NCI-H82 treated with DMSO at 0.1 percent for 48 hours (cell line): Measurements from ENCODE around the gene CCT3.
"Not testable (repeated sequence)": the region's sequence is repeated elsewhere in the genome, so short reads cannot be mapped to it uniquely, and the experiment has no call there.

ENCODE experiments used
- DNase-seq: peaks from one replicate; lab custom pipeline; 2025; ENCODE audit not compliant: unreplicated experiment; lab: John Stamatoyannopoulos, UW

CCT3 gene

DNA sequence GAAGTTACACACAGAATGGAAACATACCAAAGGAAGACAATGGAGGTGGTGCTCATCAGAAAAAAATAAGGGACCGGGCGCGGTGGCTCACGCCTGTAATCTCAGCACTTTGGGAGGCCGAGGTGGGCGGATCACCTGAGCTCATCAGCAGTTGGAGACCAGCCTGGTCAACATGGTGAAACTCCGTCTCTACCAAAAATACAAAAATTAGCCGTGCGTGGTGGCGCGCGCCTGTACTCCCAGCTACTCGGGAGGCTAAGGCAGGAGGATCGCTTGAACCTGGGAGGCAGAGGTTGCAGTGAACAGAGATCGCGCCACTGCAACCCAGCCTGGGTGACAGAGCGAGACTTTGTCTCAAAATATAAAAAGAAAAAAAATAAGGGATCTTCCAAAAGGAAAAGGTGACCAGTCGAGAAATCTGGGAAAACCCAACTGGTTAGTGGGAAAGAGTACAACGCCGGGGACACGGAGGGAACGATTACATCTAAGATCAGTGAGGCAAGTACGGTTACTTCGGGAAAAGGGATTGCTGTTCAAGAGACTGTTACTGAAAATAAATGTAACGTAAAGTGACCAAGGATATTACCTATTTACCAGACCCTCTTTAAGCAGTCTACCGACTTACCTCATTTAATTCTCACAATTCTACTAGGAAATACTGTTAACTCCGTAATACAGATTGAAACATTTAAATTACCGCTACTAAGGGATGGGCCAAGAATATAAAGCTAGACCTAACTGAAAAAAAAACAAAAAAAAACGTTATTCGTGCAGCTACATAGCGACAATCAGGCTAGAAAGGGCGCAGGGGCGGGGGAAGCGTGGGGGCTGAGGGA lies 822 bp downstream of the CCT3 start:
- no peak for DNase-seq

DNA sequence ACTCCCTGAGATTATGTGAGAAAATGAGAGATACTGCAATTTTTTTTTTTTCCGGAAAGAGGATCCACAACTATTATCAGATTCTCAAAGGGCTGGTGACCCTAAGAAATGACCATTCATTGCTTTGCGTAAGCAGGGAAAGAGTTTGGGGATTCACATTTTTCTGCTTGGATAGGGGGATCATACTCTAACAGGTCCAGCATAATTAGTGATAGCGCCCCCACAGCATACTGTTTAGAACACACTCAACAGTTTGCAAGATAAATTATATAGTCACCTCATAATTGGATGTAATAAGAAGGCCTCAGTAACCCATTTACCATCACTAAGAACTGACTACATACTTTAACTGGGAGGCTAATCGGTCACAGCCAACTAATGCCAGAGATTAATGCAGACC lies 1.9 kb downstream of the CCT3 start:
- DNase-seq: peak; percentile 96

DNA sequence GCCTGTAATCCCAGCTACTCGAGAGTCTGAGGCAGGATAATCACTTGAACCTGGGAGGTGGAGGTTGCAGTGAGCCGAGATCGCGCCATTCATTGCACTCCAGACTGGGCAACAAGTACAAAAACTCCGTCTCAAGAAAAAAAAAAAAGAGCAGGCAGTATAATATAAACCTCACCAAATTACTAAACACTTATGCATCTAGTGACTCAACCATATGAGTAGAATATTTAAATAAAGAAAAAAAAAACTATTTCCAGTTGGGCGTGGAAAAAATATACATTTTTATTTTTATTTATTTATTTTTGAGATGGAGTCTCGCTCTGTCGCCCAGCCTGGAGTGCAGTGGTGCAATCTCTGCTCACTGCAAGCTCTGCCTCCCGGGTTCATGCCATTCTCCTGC lies 14.9 kb downstream of the CCT3 start:
- DNase-seq: not testable (repeated sequence)

DNA sequence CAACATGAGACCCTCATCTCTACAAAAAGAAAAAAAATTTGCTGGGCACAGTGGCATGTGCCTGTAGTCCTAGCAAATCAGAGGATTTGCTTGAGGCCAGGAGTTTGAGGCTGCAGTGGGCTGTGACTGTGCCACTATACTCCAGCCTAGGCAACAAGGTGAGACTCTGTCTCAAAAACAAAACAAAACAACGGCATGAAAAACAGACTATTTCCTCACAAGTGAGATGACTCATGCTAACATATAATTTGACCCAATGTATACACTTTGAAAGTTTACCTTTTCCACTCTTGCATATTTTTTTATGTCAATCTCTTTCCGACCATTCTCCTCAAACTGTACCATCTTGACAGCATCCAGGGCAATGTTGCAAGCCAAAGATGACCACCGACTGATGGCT lies 17.5 kb downstream of the CCT3 start:
- no peak for DNase-seq

DNA sequence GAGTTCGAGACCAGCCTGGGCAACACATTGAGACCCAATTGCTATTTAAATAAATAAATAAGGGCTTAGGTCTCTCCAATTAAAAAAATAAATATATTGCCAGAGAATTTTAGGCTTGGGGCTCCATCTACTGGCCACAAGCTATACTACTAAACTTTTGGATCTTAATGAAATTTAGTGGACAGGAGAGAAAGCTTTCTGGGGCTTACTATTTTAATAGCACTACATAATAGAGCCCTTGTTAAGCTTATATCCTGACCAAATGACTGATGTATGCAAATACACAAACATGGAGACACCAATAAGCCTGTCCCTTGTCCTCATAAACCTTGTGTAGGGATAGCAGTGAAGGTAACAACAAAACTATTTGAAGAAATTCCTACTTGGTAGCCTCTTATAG lies 18.4 kb downstream of the CCT3 start:
- no peak for DNase-seq

DNA sequence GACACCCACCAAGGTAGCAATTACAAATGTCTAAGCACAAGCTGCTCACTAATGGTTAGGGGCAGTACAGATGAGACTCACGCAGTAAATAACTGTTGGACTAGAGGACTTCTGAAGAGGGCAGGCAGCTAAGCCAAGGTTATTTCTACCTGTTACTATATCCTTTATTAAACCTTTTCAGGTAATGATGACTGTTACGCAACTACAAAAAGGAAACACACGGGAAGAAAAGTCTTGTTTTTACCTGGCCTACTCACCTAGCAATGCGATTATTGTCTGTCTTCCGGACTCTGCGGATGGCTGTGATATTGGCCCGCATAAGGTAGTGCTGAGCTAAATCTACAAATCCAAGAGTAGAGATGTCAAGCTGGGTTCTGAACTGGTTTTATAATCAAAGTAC lies 21.2 kb downstream of the CCT3 start:
- DNase-seq: no peak

DNA sequence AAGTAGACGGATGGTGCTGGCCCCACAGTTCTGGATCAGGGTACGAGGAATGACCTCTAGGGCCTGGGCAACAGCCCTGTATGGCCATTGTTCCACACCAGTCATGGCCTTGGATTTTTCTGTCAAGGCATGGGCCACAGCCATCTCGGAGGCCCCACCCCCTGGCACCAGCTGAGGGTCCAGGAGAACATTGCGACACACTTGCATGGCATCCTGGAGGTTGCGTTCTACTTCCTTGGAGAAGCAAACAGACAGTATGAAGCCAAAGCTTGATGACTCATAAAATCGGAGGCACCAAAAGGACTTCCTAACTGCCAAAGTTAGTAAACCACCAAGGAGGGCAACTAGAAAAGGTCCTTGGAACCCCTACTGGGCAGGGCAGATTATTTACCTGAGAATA lies 27.1 kb downstream of the CCT3 start:
- DNase-seq: no peak

DNA sequence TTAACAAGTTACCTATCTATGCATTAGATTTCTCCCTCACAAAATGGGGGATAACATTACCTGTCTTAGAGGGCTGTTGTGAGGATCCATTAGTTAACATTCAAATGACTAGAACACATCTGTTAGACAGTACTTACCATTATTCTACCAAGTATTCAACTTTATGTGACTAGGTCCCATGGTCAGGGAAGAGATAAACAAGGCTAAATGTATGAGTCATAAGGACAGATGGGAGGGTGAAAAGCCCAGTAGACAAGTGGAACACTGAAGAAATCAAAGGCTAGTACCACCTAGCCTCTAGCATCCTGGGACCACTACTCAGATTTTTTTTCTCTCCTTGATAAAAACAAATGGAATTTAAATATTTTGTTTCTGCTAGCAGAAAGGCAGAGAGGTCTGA lies 30.0 kb downstream of the CCT3 start:
- no peak for DNase-seq

DNA sequence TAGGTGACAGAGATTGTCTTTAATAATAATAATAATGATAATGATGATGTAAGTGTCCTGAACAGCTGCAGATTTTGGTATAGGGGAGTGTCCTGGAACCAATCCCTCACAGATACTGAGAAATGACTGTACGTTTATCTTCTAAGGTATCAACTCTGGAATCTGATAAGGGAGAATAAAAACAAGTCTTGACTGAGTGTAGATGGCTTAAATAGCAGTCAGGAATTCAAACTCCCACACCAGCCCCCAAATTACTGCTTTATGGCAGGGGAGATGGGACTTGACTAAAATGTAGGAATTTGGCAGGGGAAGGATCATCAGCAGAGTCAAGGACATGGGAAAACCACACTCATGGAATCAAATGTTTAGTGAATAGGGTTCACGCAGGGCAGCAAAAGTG lies 32.9 kb downstream of the CCT3 start:
- no peak for DNase-seq

DNA sequence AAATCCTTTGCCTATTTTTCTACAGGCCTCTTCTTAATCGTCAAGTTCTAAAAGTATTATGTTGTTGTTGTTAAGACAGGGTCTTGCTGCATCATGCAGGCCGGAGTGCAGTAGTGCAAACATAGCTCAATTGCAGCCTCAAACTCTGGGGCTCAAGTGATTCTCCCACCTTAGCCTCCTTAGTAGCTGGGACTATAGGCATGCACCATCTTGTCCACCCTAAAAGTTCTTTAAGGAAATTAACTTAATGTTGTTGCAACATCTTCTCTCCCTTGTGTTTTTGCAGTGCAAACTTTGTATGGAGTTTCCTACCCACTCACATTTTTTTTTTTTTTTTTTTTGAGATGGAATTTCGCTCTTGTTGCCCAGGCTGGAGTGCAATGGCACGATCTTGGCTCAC lies 34.9 kb downstream of the CCT3 start:
- DNase-seq: no peak

DNA sequence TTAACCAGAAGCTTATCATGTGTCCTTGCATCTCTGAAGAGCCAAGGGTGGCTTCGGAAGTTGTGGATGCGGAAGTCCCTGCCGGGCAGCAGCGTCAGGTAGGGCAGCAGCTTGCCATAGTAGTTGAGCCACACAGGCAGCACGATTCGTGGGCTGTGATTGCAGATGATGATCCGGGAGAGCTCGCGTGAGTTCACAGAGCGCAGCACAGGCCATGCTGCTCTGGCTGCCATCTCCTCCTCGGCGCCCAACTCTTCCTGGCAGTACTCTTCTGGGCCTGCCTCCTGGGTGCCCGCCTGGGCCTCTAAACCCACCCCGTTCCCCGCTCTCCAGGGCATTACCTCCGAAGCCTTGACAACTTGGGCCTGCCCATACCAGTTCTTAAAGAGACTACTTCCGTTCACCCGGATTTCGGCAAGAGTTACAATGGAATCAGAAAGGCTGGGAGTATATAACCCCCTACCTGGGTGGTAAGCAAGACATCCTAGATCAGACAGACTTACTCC lies 39.2 kb downstream of the CCT3 start, which contains the start of gene VHLL:
Gene VHLL, minus strand, starts transcription at position 456 of the 506 bp plus-strand sequence. Its CDS starts 118 bp downstream, at position 338.
- DNase-seq: no peak

DNA sequence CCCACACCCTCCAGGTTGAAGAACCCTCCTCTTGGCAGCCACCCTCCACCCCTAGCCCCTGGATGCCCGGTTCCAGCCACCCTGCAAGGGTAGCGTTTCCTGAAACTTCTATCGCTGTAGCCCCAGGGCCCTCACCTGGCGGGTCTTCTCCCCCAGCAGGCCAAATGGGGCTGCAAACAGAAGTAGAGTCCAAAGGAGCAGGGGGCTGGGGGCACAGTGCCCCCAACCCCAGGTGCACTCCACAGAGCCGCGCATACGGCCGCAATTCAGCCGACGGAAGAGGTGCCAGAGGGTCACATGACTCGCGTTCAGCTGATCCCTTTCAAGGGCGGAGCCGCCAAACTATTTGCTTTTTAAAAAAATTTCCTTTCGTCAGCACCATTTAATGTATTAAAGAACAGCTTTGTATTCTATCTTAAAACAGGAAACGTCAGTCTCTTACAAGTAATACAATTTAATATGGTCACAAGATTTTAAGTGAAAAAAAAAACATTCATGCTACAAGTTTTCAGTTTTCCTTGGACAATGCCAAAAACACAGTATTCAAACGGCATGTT lies 42.6 kb downstream of the CCT3 start, which contains the start of gene GLMP:
Gene GLMP, minus strand, starts transcription at position 289 of the 557 bp plus-strand sequence. Its CDS starts 34 bp downstream, at position 255.
- no peak for DNase-seq

DNA sequence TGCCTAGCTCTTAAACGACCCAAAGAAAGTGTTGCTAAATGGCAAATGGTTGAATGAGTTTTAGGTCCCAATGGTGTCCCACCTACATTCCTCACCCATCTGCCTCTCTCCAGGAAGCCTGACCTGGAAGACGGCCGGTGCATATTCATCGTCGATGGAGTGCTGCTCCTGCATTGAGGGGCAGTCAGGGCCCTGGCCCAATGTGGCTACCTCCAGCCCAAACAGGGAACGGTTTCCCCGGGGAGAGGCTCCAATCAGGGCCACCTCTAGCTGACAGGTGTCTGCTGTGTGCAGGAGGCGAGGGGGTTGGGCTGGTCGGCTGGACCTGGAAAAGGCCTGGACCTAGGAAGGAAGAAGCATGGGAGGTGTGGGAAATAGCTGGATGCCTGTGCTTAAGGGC lies 44.2 kb downstream of the CCT3 start:
- DNase-seq: no peak

DNA sequence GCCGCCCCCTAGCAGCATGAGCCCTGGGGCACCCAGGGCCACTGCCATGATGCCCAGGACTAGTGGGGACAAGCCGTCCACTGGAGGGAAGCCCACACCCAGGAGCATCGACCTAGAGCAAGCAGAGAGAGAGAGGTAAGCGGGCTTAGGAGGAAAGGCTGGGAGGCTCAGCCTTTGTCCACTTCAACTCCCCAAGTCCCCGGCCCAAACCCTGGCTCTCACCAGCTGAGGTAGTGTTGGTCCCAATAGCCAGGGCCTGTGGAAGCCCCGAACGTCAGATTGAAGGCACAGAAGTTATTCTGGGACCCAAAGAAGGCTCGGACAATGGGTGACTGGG lies 45.0 kb downstream of the CCT3 start:
- DNase-seq: no peak

DNA sequence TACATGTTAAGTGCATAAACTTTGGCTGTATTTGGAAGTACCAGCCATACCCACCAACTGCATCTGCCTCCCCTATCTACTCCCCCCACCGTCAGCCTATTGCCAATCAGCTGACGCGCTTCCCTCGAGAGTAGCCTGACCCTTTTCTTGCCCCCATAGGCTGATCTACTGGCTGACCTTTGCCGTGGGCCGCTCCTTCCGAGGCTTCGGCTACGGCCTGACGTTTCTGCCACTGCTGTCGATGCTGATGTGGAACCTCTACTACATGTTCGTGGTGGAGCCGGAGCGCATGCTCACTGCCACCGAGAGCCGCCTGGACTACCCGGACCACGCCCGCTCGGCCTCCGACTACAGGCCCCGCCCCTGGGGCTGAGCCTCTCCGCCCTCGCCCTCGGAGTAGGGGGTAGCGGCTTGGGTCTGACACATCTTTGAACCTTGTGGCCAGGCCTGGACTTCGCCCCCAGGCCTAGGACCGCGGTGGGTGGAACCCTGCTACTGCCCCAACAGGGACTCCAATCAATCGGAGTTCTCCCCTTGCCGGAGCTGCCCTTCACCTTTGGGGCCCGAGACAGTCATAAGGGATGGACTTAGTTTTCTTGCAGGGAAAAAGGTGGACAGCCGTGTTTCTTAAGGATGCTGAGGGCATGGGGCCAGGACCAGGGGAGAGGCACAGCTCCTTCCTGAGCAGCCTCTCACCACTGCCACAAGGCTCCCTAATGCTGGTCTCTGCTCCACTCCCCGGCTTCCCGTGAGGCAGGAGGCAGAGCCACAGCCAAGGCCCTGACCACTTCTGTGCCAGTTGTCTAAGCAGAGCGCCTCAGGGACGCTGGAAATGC lies 46.6 kb downstream of the CCT3 start:
- DNase-seq: no peak

DNA sequence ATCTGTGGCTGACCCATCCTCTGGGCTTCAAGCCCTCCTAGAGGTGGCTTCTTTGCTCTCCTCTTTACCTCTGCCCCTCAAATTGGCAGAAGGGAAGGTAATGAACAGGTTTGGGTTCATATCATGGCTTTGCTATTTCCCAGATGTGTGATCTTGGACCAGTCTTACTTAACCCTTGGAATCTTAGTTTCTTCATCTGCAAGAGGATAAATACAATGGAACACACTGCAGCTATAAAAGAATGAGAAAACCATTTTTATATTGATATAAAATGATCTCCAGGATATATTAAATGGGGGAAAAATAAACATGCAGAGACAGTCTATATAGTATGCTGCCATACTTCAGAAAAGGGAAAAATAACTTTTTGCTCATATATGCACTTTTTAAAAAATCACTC lies 48.2 kb downstream of the CCT3 start:
- DNase-seq: no peak

DNA sequence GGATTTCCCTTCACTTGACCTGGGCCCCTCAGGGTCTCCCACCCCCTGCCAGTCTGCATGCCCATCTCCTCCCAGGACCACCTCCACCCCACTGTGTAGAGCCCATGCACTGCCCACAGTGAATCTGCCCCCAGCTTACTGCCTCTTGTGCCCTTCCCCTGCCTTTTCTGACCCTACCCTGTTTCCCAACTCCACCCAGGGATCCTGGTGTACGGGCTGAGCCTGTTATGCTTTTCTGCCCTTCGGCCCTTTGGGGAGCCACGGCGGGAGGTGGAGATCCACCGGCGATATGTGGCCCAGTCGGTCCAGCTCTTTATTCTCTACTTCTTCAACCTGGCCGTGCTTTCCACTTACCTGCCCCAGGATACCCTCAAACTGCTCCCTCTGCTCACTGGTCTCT lies 52.0 kb downstream of the CCT3 start:
- no peak for DNase-seq

DNA sequence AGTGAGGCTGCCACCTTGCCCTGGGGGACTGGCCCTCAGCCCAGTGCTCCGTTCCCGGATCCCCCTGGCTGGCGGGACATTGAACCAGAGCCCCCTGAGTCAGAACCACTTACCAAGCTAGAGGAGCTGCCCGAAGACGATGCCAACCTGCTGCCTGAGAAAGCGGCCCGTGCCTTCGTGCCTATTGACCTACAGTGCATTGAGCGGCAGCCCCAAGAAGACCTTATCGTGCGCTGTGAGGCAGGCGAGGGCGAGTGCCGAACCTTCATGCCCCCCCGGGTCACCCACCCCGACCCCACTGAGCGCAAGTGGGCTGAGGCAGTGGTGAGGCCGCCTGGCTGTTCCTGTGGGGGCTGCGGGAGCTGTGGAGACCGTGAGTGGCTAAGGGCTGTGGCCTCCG lies 52.7 kb downstream of the CCT3 start:
- no peak for DNase-seq

DNA sequence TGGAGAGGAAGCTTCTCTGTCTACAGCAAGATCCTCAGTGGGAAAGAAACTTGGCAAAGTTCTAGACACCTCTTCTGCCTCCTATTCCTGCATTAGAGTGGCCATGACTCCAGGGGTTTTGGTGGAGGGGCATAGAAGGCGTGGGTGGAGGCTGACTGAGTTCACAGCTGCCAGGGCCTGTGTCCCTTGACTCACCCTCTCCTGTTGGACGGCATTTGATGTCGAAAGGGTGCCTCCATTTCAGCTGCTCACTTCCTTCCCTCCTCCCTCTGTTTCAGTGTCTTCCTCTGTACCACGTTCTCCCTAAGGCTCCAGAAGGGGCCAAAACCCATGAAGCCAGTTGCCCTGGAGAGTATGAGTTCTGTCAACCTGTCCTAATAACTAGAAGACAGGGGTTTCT lies 53.3 kb downstream of the CCT3 start:
- no peak for DNase-seq

DNA sequence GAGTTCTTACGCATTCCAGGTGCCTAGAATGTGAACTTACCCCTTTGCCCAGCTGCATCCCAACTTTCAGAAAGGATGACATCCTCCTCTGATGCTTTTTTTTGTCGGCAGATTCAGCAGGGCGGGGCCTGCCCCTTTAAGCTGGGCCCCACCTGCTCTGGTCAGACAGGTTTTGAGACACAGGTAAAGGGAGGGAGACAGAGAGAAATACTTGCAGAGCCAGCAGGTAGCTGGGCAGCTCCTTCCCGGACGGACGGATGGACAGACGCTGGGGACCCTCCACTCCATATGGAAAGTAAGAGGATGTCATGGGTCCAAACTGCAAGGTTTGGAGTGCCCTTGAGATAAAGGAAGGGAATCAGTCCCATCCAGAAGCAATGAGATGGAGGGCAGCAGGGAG lies 54.0 kb downstream of the CCT3 start, which contains the start of gene TMEM79:
Gene TMEM79, plus strand, starts transcription at position 214 of the 400 bp plus-strand sequence. CDS start 902 bp downstream, outside the sequence.
- no peak for DNase-seq

DNA sequence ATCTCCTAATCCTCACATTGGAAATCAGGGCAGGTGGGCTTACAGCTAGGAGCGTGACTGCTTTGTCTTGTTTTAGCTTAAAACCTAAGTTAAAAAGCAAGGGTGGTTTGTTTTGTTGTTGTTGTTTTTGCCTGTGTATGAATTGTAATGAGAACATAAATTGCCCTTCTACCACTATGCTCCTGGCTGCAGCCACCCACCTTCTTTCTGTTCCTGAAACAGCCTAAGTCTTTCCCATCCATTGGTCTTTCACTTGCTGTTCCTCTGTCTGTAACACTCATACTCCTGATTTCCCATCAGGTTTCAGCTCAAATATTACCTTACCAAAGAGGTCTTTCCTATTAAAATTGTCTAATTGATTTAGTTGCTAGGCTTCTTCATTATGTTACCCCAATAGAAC lies 54.6 kb downstream of the CCT3 start:
- DNase-seq: no peak
